Endothelial cell of umbilical vein (primary cell): ENCODE results near the gene TNKS2. TPM values are rescaled to one million over a fixed set of nuclear protein-coding genes. Genes with fewer than 3 reads are reported as not detected.

Source experiments
- BruUV-seq: library from RNA; stranded (reverse); fragments of 400-500 nt; replicated peaks from 2 replicates; lab custom pipeline; 2021; lab: Mats Ljungman, UMichigan
- CTCF ChIA-PET: fragments of 300-600, 350-600 bp; sonication (Branson Sonifier 250); formaldehyde crosslinking; loops from one replicate; lab custom pipeline; 2021; ENCODE audit warnings: antibody characterized with exemption, inconsistent platforms; lab: Charles Lee
- POLR2A ChIA-PET: fragments of 300-600, 350-600 bp; sonication (Branson Sonifier 250); formaldehyde crosslinking; loops from one replicate; lab custom pipeline; 2021; ENCODE audit warnings: antibody characterized with exemption, inconsistent platforms; lab: Charles Lee
- DNase-seq: peaks from one replicate; pipeline ENCODE4 v3.0.0-alpha.2; 2011; ENCODE audit warnings: low read depth, low spot score
- FAIRE-seq: peaks from 2 replicates; lab custom pipeline; 2011; peaks lifted over from hg19 to GRCh38; lab: Jason Lieb, UNC
- H2AFZ ChIP-seq: 2 replicates; pipeline ENCODE4 v1.6.0; 2012; ENCODE audit warnings: low read depth, low read length, control low read depth, inconsistent platforms
- H3K27ac ChIP-seq: 2 replicates; pipeline ENCODE4 v1.5.1; 2011; ENCODE audit warnings: low read depth, mild to moderate bottlenecking, control low read depth, low read length, moderate library complexity; ENCODE audit not compliant: insufficient read depth
- H3K27me3 ChIP-seq, 2 experiments: 2 replicates each; pipeline versions ENCODE4 v1.6.0 to v1.6.1; 2011; ENCODE audit warnings: low read length in 2 of 2, mixed read lengths in 1 of 2; ENCODE audit not compliant: control insufficient read depth in 2 of 2, insufficient read depth in 2 of 2
- H3K36me3 ChIP-seq, 2 experiments: 2 replicates in 1 of 2; 3 replicates in 1 of 2; pipeline ENCODE4 v1.5.1; 2011; ENCODE audit warnings: low read length in 2 of 2, mild to moderate bottlenecking in 1 of 2, moderate library complexity in 1 of 2; ENCODE audit not compliant: control insufficient read depth in 2 of 2, insufficient read depth in 2 of 2; ENCODE audit errors: extremely low read depth in 1 of 2
- H3K4me1 ChIP-seq: 3 replicates; pipeline ENCODE4 v1.5.1; 2011; ENCODE audit warnings: mild to moderate bottlenecking, low read length; ENCODE audit not compliant: control insufficient read depth, insufficient read depth; ENCODE audit errors: extremely low read depth
- H3K4me2 ChIP-seq: 2 replicates; pipeline ENCODE4 v1.6.1; 2011; ENCODE audit warnings: low read length, control low read depth, mixed read lengths; ENCODE audit not compliant: insufficient read depth
- H3K4me3 ChIP-seq, 3 experiments: fragments of 200-600 bp in 1 of 3; sonication (generic), shearing (Covaris generic) in 1 of 3; replicated peaks in 1 of 3; 2 replicates each; pipeline ENCODE4 v1.5.1; 2011 to 2016; ENCODE audit warnings: control low read depth in 3 of 3, low read length in 3 of 3, mild to moderate bottlenecking in 2 of 3, inconsistent platforms in 1 of 3, low read depth in 1 of 3, moderate library complexity in 1 of 3; ENCODE audit not compliant: insufficient read depth in 1 of 3
- H3K79me2 ChIP-seq: 2 replicates; pipeline ENCODE4 v1.6.0; 2012; ENCODE audit warnings: low read length, inconsistent platforms; ENCODE audit not compliant: control insufficient read depth, insufficient read depth
- H3K9ac ChIP-seq: replicated peaks from 2 replicates; pipeline ENCODE3; 2011; ENCODE audit warnings: low read length, control low read depth; ENCODE audit not compliant: insufficient read depth; ENCODE audit errors: extremely low read depth
- H3K9me1 ChIP-seq: replicated peaks from 3 replicates; pipeline ENCODE4 v1.6.0; 2011; ENCODE audit warnings: mild to moderate bottlenecking, low read length; ENCODE audit not compliant: control insufficient read depth, insufficient read depth; ENCODE audit errors: extremely low read depth
- H3K9me3 ChIP-seq: replicated peaks from 2 replicates; pipeline ENCODE4 v1.5.1; 2012; ENCODE audit warnings: low read length, inconsistent platforms; ENCODE audit not compliant: control insufficient read depth, insufficient read depth
- H4K20me1 ChIP-seq: replicated peaks from 2 replicates; pipeline ENCODE3; 2011; ENCODE audit warnings: mild to moderate bottlenecking, low read length; ENCODE audit not compliant: control insufficient read depth, insufficient read depth; ENCODE audit errors: extremely low read depth
- CTCF ChIP-seq, 2 donors: IDR thresholded peaks; 1 replicate in 1 of 2; 2 replicates in 1 of 2; pipeline ENCODE4 v1.5.1; 2011; ENCODE audit warnings: low read length in 2 of 2, mild to moderate bottlenecking in 2 of 2, moderate library complexity in 2 of 2, control low read depth in 1 of 2, inconsistent platforms in 1 of 2, low read depth in 1 of 2; ENCODE audit not compliant: insufficient read depth in 1 of 2; ENCODE audit errors: extremely low read depth in 1 of 2
- EZH2 ChIP-seq: IDR thresholded peaks from 2 replicates; pipeline ENCODE4 v1.6.1; 2012; ENCODE audit warnings: borderline replicate concordance, low read depth, mild to moderate bottlenecking, moderate library complexity, low read length, inconsistent platforms; ENCODE audit not compliant: severe bottlenecking
- FOS ChIP-seq: IDR thresholded peaks from 2 replicates; pipeline ENCODE4 v1.6.1; 2011; ENCODE audit warnings: mild to moderate bottlenecking, low read length, moderate library complexity, borderline replicate concordance; ENCODE audit not compliant: insufficient read depth
- GATA2 ChIP-seq: IDR thresholded peaks from 2 replicates; pipeline ENCODE4 v1.7.0; 2011; ENCODE audit warnings: low read depth, mild to moderate bottlenecking, moderate library complexity, mixed read lengths, low read length; ENCODE audit not compliant: insufficient read length, insufficient read depth
- JUN ChIP-seq: IDR thresholded peaks from 2 replicates; pipeline ENCODE4 v1.6.1; 2011; ENCODE audit warnings: borderline replicate concordance, low read depth; ENCODE audit not compliant: insufficient read length, insufficient read depth
- MAX ChIP-seq: IDR thresholded peaks from 2 replicates; pipeline ENCODE4 v1.6.1; 2011; ENCODE audit not compliant: insufficient read depth, insufficient read length
- MYC ChIP-seq: IDR thresholded peaks from one replicate; pipeline ENCODE4 v1.6.1; 2011; ENCODE audit warnings: mild to moderate bottlenecking, low read depth, low read length
- POLR2A ChIP-seq: IDR thresholded peaks from 2 replicates; pipeline ENCODE4 v1.6.1; 2012; ENCODE audit warnings: low read depth, mild to moderate bottlenecking, control low read depth, low read length
- POLR2AphosphoS5 ChIP-seq: IDR thresholded peaks from 2 replicates; pipeline ENCODE4 v1.6.1; 2012; ENCODE audit warnings: low read depth, mild to moderate bottlenecking, control low read depth, low read length, moderate library complexity; ENCODE audit not compliant: insufficient read depth
- dilution Hi-C: fragments of 300-500 bp; cut with MboI; formaldehyde crosslinking; loops from one replicate; pipeline ENCODE4 v1.15.0; 2019; ENCODE audit warnings: low sequenced_read_pairs; ENCODE audit not compliant: extremely low pct_ligation_motif_present
- intact Hi-C: fragments of 100-400 bp; cut with micrococcal nuclease; formaldehyde crosslinking; loops from one replicate; pipeline ENCODE4 v1.10.0; 2022
- polyA plus RNA-seq, 4 experiments: library from polyadenylated mRNA; depleted of rRNA in 3 of 4; stranded (reverse) in 3 of 4; unstranded in 1 of 4; fragments of >200 nt; gene quantifications; 2 replicates each; pipeline versions ENCODE4 v1.2.1 to v1.2.3, GENCODE V29; 2011 to 2012; ENCODE audit warnings: missing spikeins in 1 of 4
- total RNA-seq: library from RNA; stranded (reverse); gene quantifications from 2 replicates; pipeline ENCODE4 v1.2.3, GENCODE V29; 2021

Gene TNKS2
- total and polyA plus RNA-seq, 2 donors (not counting 3 experiments of a cell fraction or from before 2014, with no cell fraction given): 13.6 to 34.0 TPM

DNA sequence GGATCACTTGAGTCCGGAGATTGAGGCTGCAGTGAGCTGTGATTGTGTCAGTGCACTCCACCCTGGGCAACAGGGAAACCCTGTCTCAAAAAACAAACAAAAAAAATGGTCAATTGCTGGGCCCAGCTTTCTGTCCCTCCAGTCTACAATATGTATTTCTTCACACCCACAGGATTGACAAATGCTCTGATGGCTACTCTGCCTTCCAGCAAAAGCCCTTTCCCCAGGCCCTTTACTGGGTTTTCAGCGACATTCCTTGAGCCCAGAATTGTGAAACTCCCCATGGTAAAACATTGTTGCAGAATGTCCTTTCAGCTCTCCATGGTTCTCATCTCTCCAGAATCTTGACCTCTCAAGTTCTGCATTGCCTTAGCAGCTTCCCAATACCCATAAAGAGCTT, 23.7 kb upstream of the TNKS2 start:
- no peaks in the 10 kb centered on the region for H4K20me1 ChIP-seq
- no peak overlapping the region for H3K27ac ChIP-seq
- CTCF ChIA-PET: interaction anchor here (1.3 to 2.1 kb wide), 3 partner anchors 10 to 138 kb away, joined by 4 to 8 read pairs (median 6); no protein-coding TSS in a partner anchor
- POLR2A ChIA-PET: no interaction called here
- H3K9me3 ChIP-seq: no peaks in the 10 kb centered on the region
- no peak overlapping the region for H2AFZ ChIP-seq
- no peak for DNase-seq
- no peak for FAIRE-seq
- dilution Hi-C loops (no loop called here), intact Hi-C loops (no loop called here)
- BruUV-seq: no TSS peak
- no peak overlapping the region for H3K9ac ChIP-seq
- H3K79me2 ChIP-seq: no peaks in the 10 kb centered on the region
- H3K36me3 ChIP-seq: no peaks in the 10 kb centered on the region
- H3K4me2 ChIP-seq: no peak overlapping the region
- no peaks in the 10 kb centered on the region for H3K9me1 ChIP-seq
- H3K27me3 ChIP-seq: peaks cover 12 to 22% of the 10 kb centered on the region in 2 experiments
- TF ChIP-seq MYC: no peak
- no peak for TF ChIP-seq POLR2A
- no peak for TF ChIP-seq FOS
- TF ChIP-seq GATA2: no peak
- no peaks in the 10 kb centered on the region for H3K4me1 ChIP-seq
- no peak overlapping the region for H3K4me3 ChIP-seq

DNA sequence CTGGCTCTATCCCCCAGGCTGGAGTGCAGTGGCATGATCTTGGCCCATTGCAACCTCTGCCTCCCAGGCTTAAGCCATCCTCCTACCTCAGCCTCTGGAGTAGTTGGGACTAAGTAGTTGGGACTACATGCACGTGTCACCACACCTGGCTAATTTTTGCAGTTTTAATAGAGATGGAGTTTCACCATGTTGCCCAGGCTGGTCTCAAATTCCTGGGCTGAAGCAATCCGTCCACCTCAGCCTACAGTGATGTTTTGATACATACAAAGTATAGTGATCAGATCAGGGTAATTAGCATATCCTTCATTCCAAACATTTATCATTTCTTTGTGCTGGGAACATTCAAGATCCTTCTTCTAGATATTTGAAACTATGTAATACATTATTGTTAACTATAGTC, 22.5 kb upstream of the TNKS2 start:
- no peaks in the 10 kb centered on the region for H3K79me2 ChIP-seq
- H3K4me1 ChIP-seq: no peaks in the 10 kb centered on the region
- no peak overlapping the region for H3K9ac ChIP-seq
- no peak overlapping the region for H2AFZ ChIP-seq
- H3K27ac ChIP-seq: no peak overlapping the region
- no peaks in the 10 kb centered on the region for H3K9me3 ChIP-seq
- no peak overlapping the region for H3K4me3 ChIP-seq
- peaks cover 17 to 31% of the 10 kb centered on the region in 2 experiments for H3K27me3 ChIP-seq
- no TSS peak for BruUV-seq
- dilution Hi-C loops (no loop called here), intact Hi-C loops (no loop called here)
- POLR2A ChIA-PET: no interaction called here
- H4K20me1 ChIP-seq: no peaks in the 10 kb centered on the region
- H3K36me3 ChIP-seq: no peaks in the 10 kb centered on the region
- CTCF ChIA-PET: interaction anchor here (1.3 kb wide), 1 partner anchor 12 kb away, joined by 4 read pairs; no protein-coding TSS in a partner anchor
- H3K9me1 ChIP-seq: no peaks in the 10 kb centered on the region
- no peak overlapping the region for H3K4me2 ChIP-seq
- no peak for DNase-seq
- no peak for FAIRE-seq
- TF ChIP-seq POLR2A (no peak), POLR2AphosphoS5 (no peak), MAX (no peak), GATA2 (no peak), JUN (no peak), MYC (no peak), CTCF (IDR thresholded peaks at IDR 0.05; ENCODE audit: extremely low read depth in 1 of 2, insufficient read depth in 1 of 2, low read depth in 1 of 2, low read length in 2 of 2) (no peak), FOS (no peak), EZH2 (no peak)
